Neural progenitor cell (in vitro differentiated cells): ENCODE data around the gene MAP2. TPM values are rescaled to one million over a fixed set of nuclear protein-coding genes. Genes with fewer than 3 reads are reported as not detected.
"Not testable (repeated sequence)": the region's sequence is repeated elsewhere in the genome, so short reads cannot be mapped to it uniquely, and the experiment has no call there.

Experiments used
- DNase-seq: peaks from one replicate; pipeline ENCODE4 v3.0.0-alpha.2; 2016; ENCODE audit warnings: low spot score
- H2AFZ ChIP-seq: fragments of 200-600 bp; sonication (generic); replicated peaks from 2 replicates; pipeline ENCODE4 v1.6.1; 2016; ENCODE audit warnings: antibody characterized with exemption
- H3F3A ChIP-seq: fragments of 200-600 bp; sonication (generic); 2 replicates; pipeline ENCODE4 v1.6.1; 2016; ENCODE audit warnings: antibody characterized with exemption, low read depth
- H3K27ac ChIP-seq: fragments of 200-600 bp; sonication (generic); 2 replicates; pipeline ENCODE4 v1.5.1; 2016; ENCODE audit warnings: mild to moderate bottlenecking
- H3K27me3 ChIP-seq: fragments of 200-600 bp; sonication (generic); 2 replicates; pipeline ENCODE4 v1.6.1; 2016; ENCODE audit warnings: mild to moderate bottlenecking, moderate library complexity
- H3K36me3 ChIP-seq: fragments of 200-600 bp; sonication (generic); 2 replicates; pipeline ENCODE4 v1.5.1; 2016
- H3K4me1 ChIP-seq: fragments of 200-600 bp; sonication (generic); 2 replicates; pipeline ENCODE4 v1.6.1; 2016; ENCODE audit warnings: mixed run types
- H3K4me2 ChIP-seq: fragments of 200-600 bp; sonication (generic); 2 replicates; pipeline ENCODE4 v1.6.1; 2016
- H3K4me3 ChIP-seq: fragments of 200-600 bp; sonication (generic); 2 replicates; pipeline ENCODE4 v1.5.1; 2016
- H3K79me2 ChIP-seq: fragments of 200-600 bp; sonication (generic); 2 replicates; pipeline ENCODE4 v1.6.1; 2016; ENCODE audit warnings: low read depth
- H3K9ac ChIP-seq: fragments of 200-600 bp; sonication (generic); 2 replicates; pipeline ENCODE4 v1.6.1; 2016
- H3K9me3 ChIP-seq: fragments of 200-600 bp; sonication (generic); 2 replicates; pipeline ENCODE4 v1.5.1; 2016; ENCODE audit warnings: low read depth
- H4K20me1 ChIP-seq: fragments of 200-600 bp; sonication (generic); 2 replicates; pipeline ENCODE4 v1.6.1; 2016; ENCODE audit warnings: low read depth
- H3K27ac Mint-ChIP-seq: 3 replicates; pipeline ENCODE4 v1.8.0; 2021; ENCODE audit warnings: mixed read lengths
- H3K27me3 Mint-ChIP-seq: 2 replicates; pipeline ENCODE4 v1.8.0; 2022; ENCODE audit warnings: low read depth, mild to moderate bottlenecking, inconsistent platforms, moderate library complexity, mixed read lengths; ENCODE audit not compliant: insufficient read depth
- H3K36me3 Mint-ChIP-seq: 3 replicates; pipeline ENCODE4 v1.8.0; 2021; ENCODE audit warnings: mixed read lengths
- H3K4me1 Mint-ChIP-seq: 3 replicates; pipeline ENCODE4 v1.8.0; 2021; ENCODE audit warnings: mixed read lengths
- H3K4me3 Mint-ChIP-seq: 3 replicates; pipeline ENCODE4 v1.8.0; 2021; ENCODE audit warnings: mild to moderate bottlenecking, moderate library complexity, mixed read lengths
- H3K9me3 Mint-ChIP-seq: 3 replicates; pipeline ENCODE4 v1.8.0; 2020; ENCODE audit warnings: mixed read lengths
- EZH2 ChIP-seq: fragments of 200-600 bp; sonication (generic); IDR thresholded peaks from 2 replicates; pipeline ENCODE4 v1.6.1; 2017; ENCODE audit warnings: antibody characterized with exemption, mild to moderate bottlenecking, moderate library complexity
- EZH2phosphoT487 ChIP-seq: fragments of 200-600 bp; sonication (generic); IDR thresholded peaks from 2 replicates; pipeline ENCODE4 v1.6.1; 2017; ENCODE audit warnings: antibody characterized with exemption
- total RNA-seq: library from RNA; depleted of rRNA; stranded (reverse); fragments of >200 nt; gene quantifications from 2 replicates; pipeline ENCODE4 v1.2.3, GENCODE V29; 2015; ENCODE audit warnings: low replicate concordance
- TF ChIP-seq, protein P1 (sequence below): fragments of 200-600 bp; sonication (generic); IDR thresholded peaks from 2 replicates; pipeline ENCODE4 v1.5.1; 2017; ENCODE audit warnings: antibody characterized with exemption, mild to moderate bottlenecking

Gene MAP2
- total RNA-seq, 1 donor from 2014 or later, result 102 TPM

DNA sequence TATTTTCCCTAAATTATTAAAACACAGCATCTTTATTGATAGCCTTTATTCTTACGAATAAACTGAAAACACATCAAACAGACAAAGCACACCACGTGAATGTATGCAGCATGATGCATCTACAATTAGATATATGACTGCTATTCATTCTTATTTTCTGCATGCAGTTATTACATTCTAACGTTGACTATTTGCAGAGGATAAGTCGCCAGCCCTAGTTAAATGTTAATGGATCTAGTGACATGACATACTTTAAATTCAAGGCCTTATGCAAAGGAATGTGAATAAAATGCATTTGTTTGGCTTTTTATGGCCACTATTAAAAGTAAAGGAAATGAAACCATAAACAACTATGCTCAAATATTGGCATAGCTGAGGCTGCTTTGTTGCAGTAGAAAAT, 172.4 kb downstream of the MAP2 start:
- Histone ChIP-seq H3K9ac (no peak overlapping the region), H3K4me1 (peaks cover 17% of the 10 kb centered on the region), H4K20me1 (peaks cover 7% of the 10 kb centered on the region), H3K27me3 (no peaks in the 10 kb centered on the region), H3K9me3 (no peaks in the 10 kb centered on the region), H3K79me2 (no peaks in the 10 kb centered on the region), H2AFZ (no peak overlapping the region), H3K4me2 (no peak overlapping the region), H3K36me3 (no peaks in the 10 kb centered on the region), H3F3A (peaks cover 10% of the 10 kb centered on the region), H3K27ac (no peak overlapping the region), H3K4me3 (no peak overlapping the region)
- TF ChIP-seq, protein P1, sequence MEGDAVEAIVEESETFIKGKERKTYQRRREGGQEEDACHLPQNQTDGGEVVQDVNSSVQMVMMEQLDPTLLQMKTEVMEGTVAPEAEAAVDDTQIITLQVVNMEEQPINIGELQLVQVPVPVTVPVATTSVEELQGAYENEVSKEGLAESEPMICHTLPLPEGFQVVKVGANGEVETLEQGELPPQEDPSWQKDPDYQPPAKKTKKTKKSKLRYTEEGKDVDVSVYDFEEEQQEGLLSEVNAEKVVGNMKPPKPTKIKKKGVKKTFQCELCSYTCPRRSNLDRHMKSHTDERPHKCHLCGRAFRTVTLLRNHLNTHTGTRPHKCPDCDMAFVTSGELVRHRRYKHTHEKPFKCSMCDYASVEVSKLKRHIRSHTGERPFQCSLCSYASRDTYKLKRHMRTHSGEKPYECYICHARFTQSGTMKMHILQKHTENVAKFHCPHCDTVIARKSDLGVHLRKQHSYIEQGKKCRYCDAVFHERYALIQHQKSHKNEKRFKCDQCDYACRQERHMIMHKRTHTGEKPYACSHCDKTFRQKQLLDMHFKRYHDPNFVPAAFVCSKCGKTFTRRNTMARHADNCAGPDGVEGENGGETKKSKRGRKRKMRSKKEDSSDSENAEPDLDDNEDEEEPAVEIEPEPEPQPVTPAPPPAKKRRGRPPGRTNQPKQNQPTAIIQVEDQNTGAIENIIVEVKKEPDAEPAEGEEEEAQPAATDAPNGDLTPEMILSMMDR, result no peak
- TF ChIP-seq EZH2phosphoT487 (no peak), EZH2 (no peak)
- Mint-ChIP-seq H3K4me3 (no peak overlapping the region), H3K27me3 (no peaks in the 10 kb centered on the region), H3K36me3 (peaks cover 58% of the 10 kb centered on the region), H3K27ac (no peak overlapping the region), H3K9me3 (peaks cover 20% of the 10 kb centered on the region), H3K4me1 (peaks cover 23% of the 10 kb centered on the region)
- DNase-seq, result no peak

DNA sequence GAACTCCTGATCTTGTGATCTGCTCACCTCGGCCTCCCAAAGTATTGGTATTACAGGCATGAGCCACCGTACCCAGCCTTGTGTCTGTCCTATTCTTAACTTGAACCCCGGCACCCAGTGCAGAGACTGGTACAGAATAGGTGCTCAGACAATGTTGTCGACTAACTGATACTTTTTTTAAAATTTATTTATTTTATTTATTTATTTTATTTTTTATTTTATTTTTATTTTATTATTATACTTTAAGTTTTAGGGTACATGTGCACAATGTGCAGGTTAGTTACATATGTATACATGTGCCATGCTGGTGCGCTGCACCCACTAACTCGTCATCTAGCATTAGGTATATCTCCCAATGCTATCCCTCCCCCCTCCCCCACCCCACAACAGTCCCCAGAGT, 174.4 kb downstream of the MAP2 start:
- H3K79me2 ChIP-seq, H4K20me1 ChIP-seq, H3K4me2 ChIP-seq, H3K4me3 ChIP-seq, H3K36me3 ChIP-seq, H3K27ac ChIP-seq, DNase-seq, H3K27ac Mint-ChIP-seq, H3K27me3 ChIP-seq, H3K9ac ChIP-seq, H3K4me3 Mint-ChIP-seq, H2AFZ ChIP-seq, H3K9me3 ChIP-seq, H3K27me3 Mint-ChIP-seq: not testable (repeated sequence)
- Mint-ChIP-seq H3K4me1 (peaks cover 16% of the 10 kb centered on the region), H3K36me3 (peaks cover 73% of the 10 kb centered on the region), H3K9me3 (peaks cover 38% of the 10 kb centered on the region)
- H3K4me1 ChIP-seq, result peaks cover 32% of the 10 kb centered on the region
- H3F3A ChIP-seq, result peaks cover 16% of the 10 kb centered on the region

DNA sequence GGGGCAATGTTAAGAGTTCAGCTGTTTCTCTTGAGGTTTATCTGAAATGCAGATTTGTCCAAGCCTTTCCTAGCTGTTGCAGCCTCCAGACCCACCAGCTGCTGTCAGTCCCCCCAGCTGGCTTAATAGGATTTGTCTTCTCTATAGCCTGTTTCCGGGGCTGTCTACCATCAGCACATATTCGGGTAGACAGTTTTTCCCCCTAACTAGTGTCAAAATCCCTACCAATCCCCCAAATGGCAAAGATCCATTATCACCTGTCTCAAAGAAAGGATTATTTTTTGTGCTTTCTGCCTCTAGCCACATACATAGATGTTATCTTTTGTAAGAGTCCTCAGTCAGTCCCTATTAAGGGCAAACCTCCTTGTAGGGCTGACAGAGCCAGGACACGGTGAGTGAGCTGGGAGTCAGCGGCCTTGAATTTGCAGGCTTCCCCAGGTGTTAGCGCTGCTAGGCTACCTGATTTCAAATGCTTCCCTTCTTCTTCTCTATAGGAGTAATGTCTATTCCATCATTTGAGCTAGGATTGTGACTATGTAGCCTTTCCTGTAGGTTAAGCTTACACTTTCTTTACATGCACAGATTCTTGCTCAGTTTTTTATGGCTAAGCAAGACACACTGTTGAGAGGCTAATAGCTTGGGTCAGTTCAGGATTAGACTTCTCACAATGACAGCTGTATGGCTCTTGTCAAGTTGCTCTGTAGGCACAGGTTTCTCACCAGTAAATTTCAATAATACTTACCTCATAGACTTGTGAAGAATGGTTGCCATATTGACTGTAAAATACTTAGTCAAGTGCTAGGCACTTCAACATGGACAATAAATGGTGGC, 176.7 kb downstream of the MAP2 start:
- peak overlapping the region; percentile 31 for H3K27ac ChIP-seq
- H3K27me3 ChIP-seq, result no peaks in the 10 kb centered on the region
- peaks cover 20% of the 10 kb centered on the region for H3K4me1 Mint-ChIP-seq
- peak overlapping the region; percentile 46 for H3K4me2 ChIP-seq
- peaks cover 7% of the 10 kb centered on the region for H4K20me1 ChIP-seq
- H3K79me2 ChIP-seq, result no peaks in the 10 kb centered on the region
- H3F3A ChIP-seq, result peaks cover 19% of the 10 kb centered on the region
- no peak overlapping the region for H3K4me3 ChIP-seq
- H3K9me3 Mint-ChIP-seq, result peaks cover 45% of the 10 kb centered on the region
- no peaks in the 10 kb centered on the region for H3K36me3 ChIP-seq
- no peaks in the 10 kb centered on the region for H3K27me3 Mint-ChIP-seq
- TF ChIP-seq, protein P1, result no peak
- TF ChIP-seq EZH2 (no peak), EZH2phosphoT487 (no peak)
- peak overlapping the region; percentile 39 for H3K27ac Mint-ChIP-seq
- no peak overlapping the region for H2AFZ ChIP-seq
- DNase-seq, result peak; percentile 44
- peaks cover 69% of the 10 kb centered on the region for H3K36me3 Mint-ChIP-seq
- no peak overlapping the region for H3K4me3 Mint-ChIP-seq
- H3K9ac ChIP-seq, result no peak overlapping the region
- no peaks in the 10 kb centered on the region for H3K9me3 ChIP-seq
- H3K4me1 ChIP-seq, result peaks cover 47% of the 10 kb centered on the region

DNA sequence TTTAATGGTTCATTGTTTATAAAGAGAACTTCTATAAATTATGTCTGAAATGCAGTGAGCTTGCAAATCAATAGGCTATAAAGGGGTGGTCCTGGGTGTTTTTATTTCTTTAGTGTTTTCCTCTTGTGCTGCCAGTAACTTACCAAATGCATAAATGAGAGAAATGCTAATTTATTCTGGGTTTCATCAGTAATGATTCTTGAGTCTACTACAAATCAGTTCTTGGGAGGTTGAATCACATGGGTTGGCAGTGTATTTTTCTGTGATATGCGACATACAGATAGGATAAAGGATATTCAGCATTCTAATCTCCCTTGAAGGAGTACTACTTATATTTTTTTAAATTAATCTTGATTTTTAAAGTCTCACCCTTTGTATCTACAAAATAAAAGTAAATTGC, 177.7 kb downstream of the MAP2 start:
- H3K4me3 Mint-ChIP-seq, result no peak overlapping the region
- no peaks in the 10 kb centered on the region for H3K27me3 Mint-ChIP-seq
- TF ChIP-seq EZH2phosphoT487 (no peak), EZH2 (no peak)
- TF ChIP-seq, protein P1, result no peak
- peaks cover 47% of the 10 kb centered on the region for H3K4me1 ChIP-seq
- peaks cover 71% of the 10 kb centered on the region for H3K36me3 Mint-ChIP-seq
- no peaks in the 10 kb centered on the region for H3K36me3 ChIP-seq
- no peak overlapping the region for H3K4me2 ChIP-seq
- H3K9me3 ChIP-seq, result no peaks in the 10 kb centered on the region
- no peak overlapping the region for H3K9ac ChIP-seq
- H3K4me3 ChIP-seq, result no peak overlapping the region
- no peak for DNase-seq
- H3K4me1 Mint-ChIP-seq, result peaks cover 20% of the 10 kb centered on the region
- peak overlapping the region; percentile 77 for H3K27ac Mint-ChIP-seq
- H3K27me3 ChIP-seq, result no peaks in the 10 kb centered on the region
- peaks cover 50% of the 10 kb centered on the region for H3K9me3 Mint-ChIP-seq
- H3K27ac ChIP-seq, result no peak overlapping the region
- H4K20me1 ChIP-seq, result peaks cover 7% of the 10 kb centered on the region
- H2AFZ ChIP-seq, result no peak overlapping the region
- peaks cover 19% of the 10 kb centered on the region for H3F3A ChIP-seq
- no peaks in the 10 kb centered on the region for H3K79me2 ChIP-seq
